ENCODE data around the gene SRSF2. TPM values are rescaled to one million over a fixed set of nuclear protein-coding genes. Genes with fewer than 3 reads are reported as not detected.
"Not testable (repeated sequence)": the region's sequence is repeated elsewhere in the genome, so short reads cannot be mapped to it uniquely, and the experiment has no call there.

The SRSF2 gene
- total and polyA plus RNA-seq, 9 of the 15 experiments (the other 6 are each of a cell fraction or from before 2014, with no cell fraction given): 161 to 583 (median 393) TPM

GRCh38 chr17:76709951-76710862, 26.9 kb downstream of the SRSF2 start (continued):
- TF ChIP-seq, protein P1, sequence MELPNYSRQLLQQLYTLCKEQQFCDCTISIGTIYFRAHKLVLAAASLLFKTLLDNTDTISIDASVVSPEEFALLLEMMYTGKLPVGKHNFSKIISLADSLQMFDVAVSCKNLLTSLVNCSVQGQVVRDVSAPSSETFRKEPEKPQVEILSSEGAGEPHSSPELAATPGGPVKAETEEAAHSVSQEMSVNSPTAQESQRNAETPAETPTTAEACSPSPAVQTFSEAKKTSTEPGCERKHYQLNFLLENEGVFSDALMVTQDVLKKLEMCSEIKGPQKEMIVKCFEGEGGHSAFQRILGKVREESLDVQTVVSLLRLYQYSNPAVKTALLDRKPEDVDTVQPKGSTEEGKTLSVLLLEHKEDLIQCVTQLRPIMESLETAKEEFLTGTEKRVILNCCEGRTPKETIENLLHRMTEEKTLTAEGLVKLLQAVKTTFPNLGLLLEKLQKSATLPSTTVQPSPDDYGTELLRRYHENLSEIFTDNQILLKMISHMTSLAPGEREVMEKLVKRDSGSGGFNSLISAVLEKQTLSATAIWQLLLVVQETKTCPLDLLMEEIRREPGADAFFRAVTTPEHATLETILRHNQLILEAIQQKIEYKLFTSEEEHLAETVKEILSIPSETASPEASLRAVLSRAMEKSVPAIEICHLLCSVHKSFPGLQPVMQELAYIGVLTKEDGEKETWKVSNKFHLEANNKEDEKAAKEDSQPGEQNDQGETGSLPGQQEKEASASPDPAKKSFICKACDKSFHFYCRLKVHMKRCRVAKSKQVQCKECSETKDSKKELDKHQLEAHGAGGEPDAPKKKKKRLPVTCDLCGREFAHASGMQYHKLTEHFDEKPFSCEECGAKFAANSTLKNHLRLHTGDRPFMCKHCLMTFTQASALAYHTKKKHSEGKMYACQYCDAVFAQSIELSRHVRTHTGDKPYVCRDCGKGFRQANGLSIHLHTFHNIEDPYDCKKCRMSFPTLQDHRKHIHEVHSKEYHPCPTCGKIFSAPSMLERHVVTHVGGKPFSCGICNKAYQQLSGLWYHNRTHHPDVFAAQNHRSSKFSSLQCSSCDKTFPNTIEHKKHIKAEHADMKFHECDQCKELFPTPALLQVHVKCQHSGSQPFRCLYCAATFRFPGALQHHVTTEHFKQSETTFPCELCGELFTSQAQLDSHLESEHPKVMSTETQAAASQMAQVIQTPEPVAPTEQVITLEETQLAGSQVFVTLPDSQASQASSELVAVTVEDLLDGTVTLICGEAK (IDR thresholded peaks at IDR 0.05): 0 out of 2 replicates have a peak, but pooled peaks have one; percentile 34
- TF ChIP-seq, protein P1 (CRISPR knock-in tag; IDR thresholded peaks at IDR 0.05): not testable (repeated sequence)
- TF ChIP-seq RBFOX2 (IDR thresholded peaks at IDR 0.05; ENCODE audit: low read depth, low read length): peak; percentile 51; the same call in 1 of the 2 replicates
- peak; percentile 25; the same call in 1 of the 2 replicates for TF ChIP-seq PHF8 (IDR thresholded peaks at IDR 0.05; ENCODE audit: borderline replicate concordance, low read length)
- peak; percentile 64; the same call in 1 of the 2 replicates for TF ChIP-seq ZBTB7A (IDR thresholded peaks at IDR 0.05; ENCODE audit: borderline replicate concordance, control insufficient read depth, low read depth, low read length)
- peak; percentile 39; the same call in 1 of the 2 replicates for TF ChIP-seq ZFX (CRISPR knock-in tag; IDR thresholded peaks at IDR 0.05)
- TF ChIP-seq POLR2G (IDR thresholded peaks at IDR 0.05; ENCODE audit: low read depth, low read length): peak; percentile 30; the same call in 1 of the 2 replicates
- peak; percentile 43; the same call in 1 of the 2 replicates for TF ChIP-seq TFAP4 (CRISPR knock-in tag; IDR thresholded peaks at IDR 0.05; ENCODE audit: borderline replicate concordance)
- TF ChIP-seq ZBTB17 (CRISPR knock-in tag; IDR thresholded peaks at IDR 0.05): 0 out of 2 replicates have a peak, but pooled peaks have one; percentile 33
- TF ChIP-seq CXXC5 (CRISPR knock-in tag; IDR thresholded peaks at IDR 0.05): peak; percentile 44; the same call in 1 of the 2 replicates
- TF ChIP-seq RBBP5 (IDR thresholded peaks at IDR 0.05; ENCODE audit: borderline replicate concordance, insufficient read depth, low read length, poor library complexity, severe bottlenecking): peak; percentile 7
- peak; percentile 84 for TF ChIP-seq L3MBTL2 (IDR thresholded peaks at IDR 0.05)
- 0 out of 2 replicates have a peak, but pooled peaks have one; percentile 40 for TF ChIP-seq SMAD4 (CRISPR knock-in tag; conservative IDR thresholded peaks at IDR 0.05)

All from K562 (cell line).